Thyroid gland (tissue), 4 donors: ENCODE data around the gene UGT1A10. TPM values are rescaled to one million over a fixed set of nuclear protein-coding genes. Genes with fewer than 3 reads are reported as not detected.
"Not testable (repeated sequence)": the region's sequence is repeated elsewhere in the genome, so short reads cannot be mapped to it uniquely, and the experiment has no call there.

Experiments
- DNase-seq, 2 donors: peaks; one replicate each; pipeline ENCODE4 v3.0.0-alpha.2; 2019
- H3K27ac ChIP-seq, 3 donors: fragments of 200-600 bp; sonication (generic); 1 replicate in 2 of 3; 2 replicates in 1 of 3; pipeline ENCODE4 v1.5.1; 2016 to 2019; ENCODE audit warnings: mild to moderate bottlenecking in 1 of 3, moderate library complexity in 1 of 3
- H3K27me3 ChIP-seq: fragments of 200-600 bp; sonication (generic); one replicate; pipeline ENCODE4 v1.5.1; 2019
- H3K36me3 ChIP-seq, 2 donors: fragments of 200-600 bp; sonication (generic); one replicate each; pipeline ENCODE4 v1.5.1; 2016 to 2019
- H3K4me1 ChIP-seq, 2 donors: fragments of 200-600 bp; sonication (generic); one replicate each; pipeline ENCODE4 v1.5.1; 2017 to 2019
- H3K4me3 ChIP-seq, 3 donors: fragments of 200-600 bp; sonication (generic); replicated peaks in 1 of 3; 1 replicate in 2 of 3; 2 replicates in 1 of 3; pipeline ENCODE4 v1.5.1; 2016; ENCODE audit warnings: mild to moderate bottlenecking in 1 of 3
- H3K9me3 ChIP-seq: fragments of 200-600 bp; sonication (generic); one replicate; pipeline ENCODE4 v1.5.1; 2017
- CTCF ChIP-seq, 6 experiments: fragments of 200-600 bp in 3 of 6; fragments of 450-650 bp in 3 of 6; sonication (generic) in 3 of 6; IDR thresholded peaks; one replicate each; pipeline ENCODE4 v1.5.1; 2016 to 2019; ENCODE audit warnings: antibody characterized with exemption in 6 of 6, mild to moderate bottlenecking in 2 of 6, inconsistent platforms in 1 of 6, moderate library complexity in 1 of 6
- POLR2A ChIP-seq, 2 donors: fragments of 450-650 bp; IDR thresholded peaks; one replicate each; pipeline ENCODE4 v1.6.1; 2017; ENCODE audit warnings: antibody characterized with exemption in 2 of 2, mild to moderate bottlenecking in 2 of 2, moderate library complexity in 1 of 2
- WGBS, 2 donors: methylation state at CpG; one replicate each; pipeline ENCODE4 v1.1.5; 2017; 5-methylcytosine and 5-hydroxymethylcytosine counted together
- intact Hi-C: fragments of 100-400 bp; cut with DNase I; formaldehyde crosslinking; loops from one replicate; pipeline ENCODE4 v1.15.1; 2023
- total RNA-seq, 4 donors: library from RNA; depleted of rRNA; stranded (reverse); fragments of >200 nt; gene quantifications; one replicate each; pipeline ENCODE4 v1.2.3, GENCODE V29; 2016

Gene UGT1A10
- total RNA-seq, 4 donors from 2014 or later = 0.27 TPM; not detected in 3

DNA sequence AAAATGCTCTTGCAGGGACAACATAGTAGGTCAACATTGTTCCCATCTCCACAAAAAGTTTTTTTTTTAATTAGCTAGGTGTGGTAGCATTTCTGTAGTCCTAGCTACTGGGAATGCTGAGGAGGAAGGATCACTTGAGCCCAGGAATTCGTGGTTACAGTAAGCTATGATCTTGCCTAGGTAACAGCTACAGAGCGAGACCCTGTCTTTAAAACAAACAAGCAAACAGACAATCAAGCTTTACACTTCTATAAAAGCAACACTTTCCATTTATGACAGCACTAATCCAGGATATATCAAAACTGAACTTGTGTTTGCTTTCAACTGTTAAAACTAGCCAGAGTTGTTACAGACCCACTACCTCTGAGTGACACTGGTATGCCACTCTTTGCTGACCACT is 104.6 kb downstream of the UGT1A10 start:
- H3K27ac ChIP-seq = no peak overlapping the region
- intact Hi-C loops = no loop called here
- H3K36me3 ChIP-seq = no peaks in the 10 kb centered on the region
- TF ChIP-seq CTCF (IDR thresholded peaks at IDR 0.05) (no peak), POLR2A (IDR thresholded peaks at IDR 0.05) (no peak)
- no peaks in the 10 kb centered on the region for H3K4me1 ChIP-seq
- H3K4me3 ChIP-seq = no peak overlapping the region
- H3K27me3 ChIP-seq = no peaks in the 10 kb centered on the region
- DNase-seq = no peak
- WGBS, 2 donors = 58 to 63% methylated on average over 2 of the region's 2 CpGs
- H3K9me3 ChIP-seq = no peaks in the 10 kb centered on the region

DNA sequence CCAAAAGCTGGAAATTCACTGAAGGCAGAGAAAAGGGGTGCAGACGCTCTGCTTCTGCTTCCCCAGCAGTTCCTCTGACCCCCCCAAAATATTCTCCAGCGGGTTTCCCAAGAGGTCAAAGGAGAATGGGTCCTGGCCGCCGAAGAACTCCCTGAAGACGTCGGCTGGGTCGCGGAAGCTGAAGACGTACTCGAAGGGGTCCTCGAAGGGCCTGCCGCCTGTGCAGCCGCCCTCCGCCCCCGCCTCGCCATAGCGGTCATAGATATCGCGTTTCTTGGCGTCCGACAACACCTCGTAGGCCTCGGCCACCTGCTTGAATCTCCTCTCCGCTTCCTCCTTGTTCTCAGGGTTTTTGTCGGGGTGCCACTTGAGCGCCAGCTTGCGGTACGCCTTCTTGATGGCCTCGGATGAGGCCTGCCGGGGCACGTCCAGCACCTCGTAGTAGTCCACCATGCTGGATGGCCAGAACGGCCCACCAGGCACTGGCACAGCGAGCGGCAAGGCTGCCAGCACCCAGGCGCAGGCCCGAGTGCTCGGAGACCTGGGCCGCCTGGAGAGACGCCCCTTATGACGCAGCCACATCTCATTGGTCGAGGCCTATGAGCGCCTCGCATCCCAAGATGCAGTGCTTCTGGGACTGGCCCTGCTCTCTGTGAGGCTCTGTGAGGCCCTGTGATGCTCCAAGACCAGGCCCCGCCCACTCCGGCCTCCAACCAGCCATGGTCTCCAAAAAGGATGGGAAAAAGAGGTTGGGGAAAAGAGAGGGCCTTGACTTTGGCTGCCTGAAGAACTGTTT is 107.4 kb downstream of the UGT1A10 start:
- Histone ChIP-seq H3K4me3 (no peak overlapping the region), H3K27ac (no peak overlapping the region), H3K36me3 (no peaks in the 10 kb centered on the region), H3K27me3 (no peaks in the 10 kb centered on the region), H3K9me3 (no peaks in the 10 kb centered on the region), H3K4me1 (no peaks in the 10 kb centered on the region)
- DNase-seq = no peak
- TF ChIP-seq POLR2A (IDR thresholded peaks at IDR 0.05) = no peak
- no peak for TF ChIP-seq CTCF (IDR thresholded peaks at IDR 0.05)
- intact Hi-C loops = no loop called here
- WGBS, 2 donors = 94 to 96% methylated on average over 42 of the region's 46 CpGs

DNA sequence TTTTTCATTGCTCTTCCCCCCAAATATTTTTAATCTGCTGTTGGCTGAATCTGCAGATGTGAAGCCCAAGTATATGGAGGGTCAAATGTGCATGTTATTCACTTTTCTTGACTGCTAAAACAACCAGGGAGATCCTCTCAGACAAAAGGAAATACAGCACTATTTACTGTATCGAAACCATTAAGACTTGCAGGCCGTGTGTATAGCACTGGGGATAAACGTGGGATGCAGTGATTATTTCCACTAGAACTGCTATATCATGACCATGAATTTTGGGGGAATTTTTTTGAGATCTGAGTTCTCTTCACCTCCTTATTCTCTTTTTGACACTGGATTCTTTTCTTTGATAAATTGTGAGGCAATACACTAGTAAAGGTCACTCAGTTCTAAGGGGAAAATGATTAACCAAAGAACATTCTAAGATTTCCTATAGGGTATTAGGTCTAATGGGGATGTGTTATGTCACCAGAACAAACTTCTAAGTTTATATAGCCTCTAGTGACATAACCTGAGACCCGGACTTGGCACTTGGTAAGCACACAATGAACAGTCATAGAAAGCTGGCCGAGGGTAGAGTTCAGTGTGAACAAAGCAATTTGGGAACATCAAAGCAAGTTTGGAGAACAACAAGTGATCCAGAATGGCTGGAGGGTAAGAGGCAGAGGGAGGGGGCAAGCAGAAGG is 109.0 kb downstream of the UGT1A10 start:
- TF ChIP-seq CTCF (IDR thresholded peaks at IDR 0.05) = no peak
- no peak for DNase-seq
- H3K4me3 ChIP-seq = no peak overlapping the region
- H3K27ac ChIP-seq = no peak overlapping the region
- no peaks in the 10 kb centered on the region for H3K4me1 ChIP-seq
- 72 to 81% methylated on average over 5 of the region's 5 CpGs for WGBS, 2 donors
- H3K36me3 ChIP-seq = no peaks in the 10 kb centered on the region
- H3K9me3 ChIP-seq = no peaks in the 10 kb centered on the region
- no peaks in the 10 kb centered on the region for H3K27me3 ChIP-seq
- intact Hi-C loops = no loop called here

DNA sequence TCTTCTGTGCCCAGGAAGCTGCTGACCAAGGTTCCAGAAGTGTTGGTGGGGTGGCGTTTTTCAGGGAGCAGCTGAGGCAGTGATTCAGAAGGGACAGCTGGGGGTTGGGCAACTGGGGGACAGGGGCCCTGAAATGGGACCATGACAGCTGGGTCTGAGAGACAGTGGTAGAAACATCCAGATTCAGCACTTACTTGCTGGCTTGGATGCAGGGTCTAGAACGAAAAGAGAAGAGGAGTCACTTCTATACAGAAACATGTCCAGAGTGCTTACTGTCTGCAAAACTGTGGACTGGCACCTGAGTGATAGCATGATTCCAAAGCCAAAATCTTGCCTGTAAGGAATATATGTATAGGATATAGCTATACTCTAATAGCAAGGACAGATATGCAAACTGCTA is 109.6 kb downstream of the UGT1A10 start:
- intact Hi-C loops, H3K4me3 ChIP-seq, H3K27me3 ChIP-seq, H3K27ac ChIP-seq, DNase-seq, H3K36me3 ChIP-seq, H3K4me1 ChIP-seq, H3K9me3 ChIP-seq: not testable (repeated sequence)
- WGBS, 2 donors = 62 to 74% methylated on average over 2 of the region's 2 CpGs

DNA sequence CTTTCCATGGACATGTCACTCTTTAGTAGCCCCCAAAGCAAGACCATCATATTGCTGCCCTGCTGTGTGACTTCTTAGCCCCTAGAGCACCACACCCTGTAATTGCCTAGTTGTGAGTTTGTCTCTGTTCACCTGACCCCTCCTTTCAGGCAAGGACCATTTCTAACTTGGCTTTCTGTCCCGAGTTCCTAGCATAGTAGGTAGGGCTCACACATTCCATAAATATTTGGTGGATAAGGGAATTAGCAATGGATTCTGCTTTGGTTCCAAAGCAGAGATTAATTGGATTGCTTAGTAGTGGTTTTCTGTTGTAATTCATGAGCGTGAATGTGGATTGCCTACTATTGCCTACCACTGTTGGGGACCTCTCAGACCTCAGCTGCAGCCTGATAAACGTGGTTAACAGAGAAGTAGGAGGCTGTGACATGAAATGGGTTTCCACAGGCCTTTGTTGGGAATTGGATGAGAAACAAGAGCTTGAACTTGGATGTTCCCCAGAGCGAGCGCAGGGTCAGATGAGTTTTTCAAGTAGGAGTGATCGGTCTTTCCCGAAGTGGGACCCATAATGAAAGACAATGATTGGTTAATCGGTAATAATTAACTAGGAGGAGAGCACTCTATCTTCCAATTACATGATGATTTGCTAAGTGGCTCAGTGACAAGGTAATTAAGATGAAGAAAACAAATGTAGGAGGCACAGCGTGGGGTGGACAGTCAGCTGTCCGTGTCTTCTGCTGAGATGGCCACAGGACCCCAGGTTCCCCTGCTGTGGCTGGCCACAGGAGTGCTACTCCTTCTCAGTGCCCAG is 110.4 kb downstream of the UGT1A10 start:
- intact Hi-C loops = no loop called here
- no peaks in the 10 kb centered on the region for H3K27me3 ChIP-seq
- no peaks in the 10 kb centered on the region for H3K4me1 ChIP-seq
- H3K36me3 ChIP-seq = no peaks in the 10 kb centered on the region
- no peak for DNase-seq
- no peaks in the 10 kb centered on the region for H3K9me3 ChIP-seq
- H3K27ac ChIP-seq = no peak overlapping the region
- no peak overlapping the region for H3K4me3 ChIP-seq
- 76 to 77% methylated on average over 10 of the region's 10 CpGs for WGBS, 2 donors
- TF ChIP-seq CTCF (IDR thresholded peaks at IDR 0.05) (no peak), POLR2A (IDR thresholded peaks at IDR 0.05) (no peak)
